Osteocyte (in vitro differentiated cells): Measurements from ENCODE around the gene GRB7. TPM values are rescaled to one million over a fixed set of nuclear protein-coding genes. Genes with fewer than 3 reads are reported as not detected.

Experiments used
- DNase-seq: peaks from one replicate; pipeline ENCODE4 v3.0.0; 2021; ENCODE audit warnings: mixed read lengths; ENCODE audit not compliant: unreplicated experiment; ENCODE audit errors: extremely low spot score
- H3K27ac Mint-ChIP-seq: one replicate; pipeline ENCODE4 v1.8.0; 2021; ENCODE audit warnings: mild to moderate bottlenecking, mixed read lengths; ENCODE audit not compliant: unreplicated experiment
- H3K27me3 Mint-ChIP-seq: one replicate; pipeline ENCODE4 v1.8.0; 2021; ENCODE audit warnings: mixed read lengths; ENCODE audit not compliant: unreplicated experiment
- H3K36me3 Mint-ChIP-seq: one replicate; pipeline ENCODE4 v1.8.0; 2021; ENCODE audit warnings: mixed read lengths; ENCODE audit not compliant: unreplicated experiment
- H3K4me1 Mint-ChIP-seq: one replicate; pipeline ENCODE4 v1.8.0; 2021; ENCODE audit warnings: mixed read lengths; ENCODE audit not compliant: unreplicated experiment
- H3K4me3 Mint-ChIP-seq: one replicate; pipeline ENCODE4 v1.8.0; 2021; ENCODE audit warnings: mild to moderate bottlenecking, moderate library complexity, mixed read lengths; ENCODE audit not compliant: unreplicated experiment
- H3K9me3 Mint-ChIP-seq: one replicate; pipeline ENCODE4 v1.8.0; 2021; ENCODE audit warnings: mixed read lengths; ENCODE audit not compliant: unreplicated experiment
- CTCF ChIP-seq: fragments of 200-600 bp; sonication (generic); IDR thresholded peaks from 2 replicates; pipeline ENCODE4 v1.5.0; 2021; ENCODE audit warnings: antibody characterized with exemption, mild to moderate bottlenecking, moderate library complexity
- total RNA-seq: library from RNA; stranded (reverse); gene quantifications from 2 replicates; pipeline ENCODE4 v1.2.1, GENCODE V29; 2021

GRB7 gene
- total RNA-seq, 1 donor from 2014 or later, result 1.2 TPM

DNA sequence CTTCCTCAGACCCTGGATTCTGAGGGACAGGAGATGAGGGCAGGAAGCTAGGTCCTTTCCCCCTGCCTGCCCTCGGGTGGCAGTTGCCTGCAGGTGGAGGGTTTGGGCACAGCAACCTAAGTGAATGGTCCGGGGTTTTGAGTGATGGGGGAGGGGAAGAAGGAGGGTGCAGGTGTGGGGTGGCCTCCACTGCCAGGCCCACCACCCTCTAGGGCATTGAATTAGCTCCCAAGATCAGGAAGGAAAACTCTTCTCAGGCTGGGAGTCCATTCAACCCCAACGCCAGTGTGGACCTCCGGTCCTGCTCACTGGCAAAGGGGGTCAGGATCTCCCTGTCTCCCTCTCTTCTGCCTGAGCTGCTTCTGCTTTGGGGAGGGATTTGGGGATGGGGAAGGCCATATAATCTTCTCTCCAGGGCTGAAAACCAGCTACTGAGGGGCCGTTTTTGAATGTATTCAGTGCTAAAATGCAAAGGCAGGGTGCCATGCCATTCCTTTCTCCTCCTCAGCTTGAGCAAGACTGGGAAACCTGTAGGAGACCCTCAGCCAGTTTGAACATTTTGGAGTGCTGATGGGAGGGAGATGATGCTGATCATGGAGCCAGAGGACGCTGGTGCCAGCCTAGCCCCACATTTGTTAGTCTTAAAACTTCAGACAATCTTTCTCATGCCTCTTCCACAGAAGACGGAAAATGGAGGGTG is 18.8 kb downstream of the GRB7 start:
- H3K4me3 Mint-ChIP-seq, result no peak overlapping the region
- H3K4me1 Mint-ChIP-seq, result peaks cover 8% of the 10 kb centered on the region
- no peaks in the 10 kb centered on the region for H3K9me3 Mint-ChIP-seq
- no peak for TF ChIP-seq CTCF
- peaks cover 43% of the 10 kb centered on the region for H3K27me3 Mint-ChIP-seq
- DNase-seq, result no peak
- no peak overlapping the region for H3K27ac Mint-ChIP-seq
- no peaks in the 10 kb centered on the region for H3K36me3 Mint-ChIP-seq

DNA sequence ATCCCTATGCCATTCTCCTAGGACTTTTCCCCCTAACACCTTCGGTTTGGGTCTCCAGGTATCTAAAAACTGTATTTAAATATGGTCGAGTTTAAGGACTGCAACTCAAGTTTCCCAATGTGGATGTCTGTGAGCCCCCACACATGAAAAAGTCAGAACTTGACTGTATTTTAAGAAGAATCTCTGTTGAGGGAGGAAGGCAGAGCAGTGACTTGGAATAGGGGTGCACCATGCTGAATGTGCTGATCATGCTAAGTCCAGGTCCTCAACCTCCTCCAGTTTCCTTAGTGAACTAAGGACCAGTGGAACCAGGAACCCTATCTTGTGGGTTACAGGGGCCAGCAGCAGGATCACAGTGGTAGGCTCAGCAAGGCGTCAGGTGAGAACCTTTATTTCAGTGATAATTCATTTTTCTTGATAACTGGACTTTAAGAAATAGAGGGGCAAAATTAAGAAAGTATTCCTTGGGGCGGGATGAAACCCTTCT is 19.5 kb downstream of the GRB7 start:
- H3K4me3 Mint-ChIP-seq, result no peak overlapping the region
- peaks cover 7% of the 10 kb centered on the region for H3K4me1 Mint-ChIP-seq
- no peak for TF ChIP-seq CTCF
- H3K36me3 Mint-ChIP-seq, result no peaks in the 10 kb centered on the region
- H3K9me3 Mint-ChIP-seq, result no peaks in the 10 kb centered on the region
- DNase-seq, result no peak
- H3K27ac Mint-ChIP-seq, result no peak overlapping the region
- peaks cover 43% of the 10 kb centered on the region for H3K27me3 Mint-ChIP-seq

DNA sequence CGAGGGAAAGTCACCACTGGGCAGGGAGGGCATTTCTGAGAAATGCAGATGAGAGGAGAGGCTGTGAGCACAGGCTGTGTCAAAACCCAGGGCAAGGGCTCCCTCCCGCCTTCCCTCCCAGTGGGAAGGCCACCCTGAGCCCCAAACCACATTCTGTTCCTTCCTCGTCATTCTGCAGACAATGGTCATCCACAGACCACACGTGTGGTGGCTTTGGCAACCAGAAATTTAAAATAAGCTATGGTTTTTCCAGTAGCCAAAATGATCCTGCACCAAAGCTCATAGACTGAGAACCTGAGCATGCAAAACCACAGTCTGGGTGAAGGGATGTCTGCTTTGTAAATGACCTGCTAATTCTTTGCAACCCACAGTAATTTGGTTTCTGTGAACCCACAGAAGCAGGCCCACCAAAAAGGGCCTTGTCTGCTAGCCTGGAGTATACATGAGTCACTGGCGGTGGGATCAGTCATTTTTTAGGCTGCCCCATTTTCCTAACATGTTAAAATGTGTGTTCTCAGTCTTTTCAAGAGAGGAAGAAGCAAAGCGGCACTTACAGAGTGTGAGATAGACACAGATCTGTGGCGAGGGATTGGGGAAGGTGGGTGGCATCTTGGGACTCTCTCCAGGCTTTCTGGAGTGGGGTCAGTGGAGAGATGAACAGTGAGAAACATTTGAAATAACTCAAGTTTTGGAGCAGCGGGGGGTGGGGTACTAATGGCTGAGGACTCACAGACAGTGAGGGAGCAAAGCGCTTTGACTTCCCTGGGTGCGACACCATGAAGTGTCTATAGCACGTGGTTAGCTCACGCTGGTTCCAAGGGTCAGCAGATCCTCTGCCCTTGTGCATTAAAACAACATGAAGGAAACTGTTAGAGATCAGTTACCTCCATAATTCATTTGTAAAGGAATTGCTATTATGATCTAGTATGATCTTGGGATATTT is 20.5 kb downstream of the GRB7 start:
- no peak overlapping the region for H3K27ac Mint-ChIP-seq

GRCh38 chr17:39759204-39759603 is 21.5 kb downstream of the GRB7 start:
- no peak for DNase-seq
- H3K27ac Mint-ChIP-seq, result no peak overlapping the region
- no peak for TF ChIP-seq CTCF
- peaks cover 8% of the 10 kb centered on the region for H3K4me1 Mint-ChIP-seq
- no peak overlapping the region for H3K4me3 Mint-ChIP-seq
- no peaks in the 10 kb centered on the region for H3K9me3 Mint-ChIP-seq
- H3K36me3 Mint-ChIP-seq, result no peaks in the 10 kb centered on the region
- peaks cover 48% of the 10 kb centered on the region for H3K27me3 Mint-ChIP-seq

More for the DNA sequence above, 20.5 kb downstream of the GRB7 start:
- TF ChIP-seq CTCF, result no peak
- Mint-ChIP-seq H3K36me3 (no peaks in the 10 kb centered on the region), H3K4me3 (no peak overlapping the region), H3K4me1 (peaks cover 9% of the 10 kb centered on the region), H3K9me3 (no peaks in the 10 kb centered on the region), H3K27me3 (peaks cover 48% of the 10 kb centered on the region)
- no peak for DNase-seq
